Measurements from ENCODE around the gene KRTAP5-8.

GRCh38 chr11:71557257-71557656, 19.4 kb downstream of the KRTAP5-8 start:
- TF ChIP-seq CTCF (IDR thresholded peaks at IDR 0.05) = no peak
- TF ChIP-seq POLR2A (IDR thresholded peaks at IDR 0.05) = no peak
